GM12878 (cell line): ENCODE results near the gene ACTR2. TPM values are rescaled to one million over a fixed set of nuclear protein-coding genes. Genes with fewer than 3 reads are reported as not detected.

Experiments used
- ATAC-seq: fragments of 200-7000 bp; cut with Tn5 transposase; 3 replicates; pipeline ENCODE4 v1.9.1; 2020; ENCODE audit warnings: mild to moderate bottlenecking, moderate library complexity
- BruUV-seq: library from RNA; stranded (reverse); fragments of 400-500 nt; replicated peaks from 2 replicates; lab custom pipeline; 2021; lab: Mats Ljungman, UMichigan
- CTCF ChIA-PET: fragments of 300-600 bp; sonication (Branson Sonifier 250); formaldehyde crosslinking; extraction: SDS; loops from one replicate; lab custom pipeline; 2021; ENCODE audit warnings: inconsistent platforms; lab: Yijun Ruan, JAX
- POLR2A ChIA-PET: fragments of 350-600 bp; formaldehyde crosslinking; extraction: SDS; loops from one replicate; lab custom pipeline; 2021; ENCODE audit warnings: inconsistent platforms; lab: Charles Lee
- RAD21 ChIA-PET: fragments of 300-600 bp; sonication (Branson Sonifier 250); formaldehyde crosslinking; loops from one replicate; lab custom pipeline; 2023; ENCODE audit warnings: antibody characterized with exemption; ENCODE audit not compliant: unreplicated experiment; lab: Charles Lee
- SMC1A ChIA-PET: fragments of 300-600 bp; sonication (Branson Sonifier 250); formaldehyde crosslinking; loops from one replicate; lab custom pipeline; 2023; ENCODE audit not compliant: unreplicated experiment, uncharacterized antibody; lab: Charles Lee
- DNase-seq: peaks from one replicate; pipeline ENCODE4 v3.0.0-alpha.2; 2011; ENCODE audit warnings: low read depth, low spot score
- FAIRE-seq: peaks from 3 replicates; lab custom pipeline; 2011; peaks lifted over from hg19 to GRCh38; lab: Jason Lieb, UNC
- H2AFZ ChIP-seq: 2 replicates; pipeline ENCODE4 v1.6.0; 2011; ENCODE audit warnings: low read depth, low read length, control low read depth; ENCODE audit not compliant: control insufficient read depth
- H3K27ac ChIP-seq: 2 replicates; pipeline ENCODE4 v1.5.1; 2011; ENCODE audit warnings: control low read depth; ENCODE audit not compliant: control insufficient read depth, insufficient read depth
- H3K27me3 ChIP-seq, 2 experiments: replicated peaks in 1 of 2; 2 replicates each; pipeline versions ENCODE4 v1.6.0 to v1.6.1; 2011; ENCODE audit warnings: low read length in 1 of 2; ENCODE audit not compliant: control insufficient read depth in 2 of 2, insufficient read depth in 2 of 2
- H3K36me3 ChIP-seq, 2 experiments: 2 replicates each; pipeline ENCODE4 v1.5.1; 2011; ENCODE audit warnings: low read length in 1 of 2; ENCODE audit not compliant: control insufficient read depth in 2 of 2, insufficient read depth in 2 of 2
- H3K4me1 ChIP-seq: 2 replicates; pipeline ENCODE4 v1.6.1; 2011; ENCODE audit warnings: mild to moderate bottlenecking, low read length, moderate library complexity, mixed read lengths; ENCODE audit not compliant: control insufficient read depth, insufficient read depth
- H3K4me2 ChIP-seq: 2 replicates; pipeline ENCODE4 v1.6.0; 2011; ENCODE audit warnings: control low read depth; ENCODE audit not compliant: control insufficient read depth, insufficient read depth
- H3K4me3 ChIP-seq: fragments of 200-600 bp; sonication (generic); 2 replicates; pipeline ENCODE4 v1.5.1; 2016
- H3K79me2 ChIP-seq: 2 replicates; pipeline ENCODE4 v1.6.0; 2011; ENCODE audit warnings: low read length; ENCODE audit not compliant: control insufficient read depth, insufficient read depth
- H3K9ac ChIP-seq: 2 replicates; pipeline ENCODE4 v1.8.0; 2011; ENCODE audit warnings: low read length, control low read depth, mixed read lengths; ENCODE audit not compliant: control insufficient read depth, insufficient read depth
- H3K9me3 ChIP-seq: replicated peaks from 3 replicates; pipeline ENCODE4 v1.5.1; 2011; ENCODE audit warnings: mild to moderate bottlenecking, low read length; ENCODE audit not compliant: control insufficient read depth, insufficient read depth
- H4K20me1 ChIP-seq: 2 replicates; pipeline ENCODE4 v1.6.0; 2011; ENCODE audit not compliant: control insufficient read depth, insufficient read depth
- CHD4 ChIP-seq: fragments of 200-600 bp; sonication (generic); IDR thresholded peaks from 2 replicates; pipeline ENCODE4 v1.6.1; 2016; ENCODE audit warnings: mild to moderate bottlenecking
- ETV6 ChIP-seq, 2 experiments: fragments of 450-650 bp in 1 of 2; IDR thresholded peaks in 1 of 2; conservative IDR thresholded peaks in 1 of 2; 2 replicates each; pipeline ENCODE4 v1.6.1; 2014; ENCODE audit warnings: antibody characterized with exemption in 1 of 2, borderline replicate concordance in 1 of 2, low read depth in 1 of 2, mild to moderate bottlenecking in 1 of 2, moderate library complexity in 1 of 2
- MTA3 ChIP-seq: IDR thresholded peaks from 2 replicates; pipeline ENCODE4 v1.6.1; 2012; ENCODE audit warnings: low read length, inconsistent platforms, borderline replicate concordance
- NR2C2 ChIP-seq: IDR thresholded peaks from 2 replicates; pipeline ENCODE4 v1.6.1; 2011; ENCODE audit warnings: borderline replicate concordance, low read depth; ENCODE audit not compliant: control insufficient read depth, insufficient read length
- PML ChIP-seq: IDR thresholded peaks from 2 replicates; pipeline ENCODE4 v1.6.1; 2012; ENCODE audit warnings: low read length, inconsistent platforms
- ZBTB11 ChIP-seq: fragments of 450-650 bp; formaldehyde crosslinking; IDR thresholded peaks from 2 replicates; pipeline ENCODE4 v1.5.0; 2022; ENCODE audit warnings: mild to moderate bottlenecking, missing genetic modification characterization
- WGBS: methylation state at CpG from one replicate; pipeline ENCODE4 v1.1.6; 2016; ENCODE audit warnings: low lambda C conversion rate; ENCODE audit not compliant: insufficient replicate concordance, insufficient coverage; ENCODE audit errors: missing lambda C conversion rate; 5-methylcytosine and 5-hydroxymethylcytosine counted together
- in situ Hi-C: fragments of 300-500 bp; cut with MboI; formaldehyde crosslinking; loops from 9 replicates; pipeline ENCODE4 v1.14.3; 2018; ENCODE audit warnings: mixed read lengths
- intact Hi-C: fragments of 100-400 bp; cut with micrococcal nuclease; formaldehyde crosslinking; loops from one replicate; pipeline ENCODE4 v1.14.2; 2022; ENCODE audit not compliant: unreplicated experiment
- polyA plus RNA-seq, 11 experiments: library from polyadenylated mRNA; depleted of rRNA in 4 of 11; unstranded in 6 of 11; stranded (reverse) in 5 of 11; fragments of >200 nt; fragmentation: Nextera tagmentation in 4 of 11; fragmentation: Illumina TruSeq in 1 of 11; extraction: Ambion mirVana in 4 of 11; extraction: Trizol in 1 of 11; gene quantifications; 1 replicate in 1 of 11; 2 replicates in 10 of 11; pipeline versions ENCODE4 v1.2.1 to v1.2.3, GENCODE V29; 2011 to 2016; ENCODE audit warnings: inconsistent platforms in 2 of 11, missing spikeins in 2 of 11, low read depth in 1 of 11
- total RNA-seq, 4 experiments: library from RNA; depleted of rRNA in 3 of 4; stranded (reverse); fragments of >200 nt in 3 of 4; fragmentation: Illumina TruSeq in 1 of 4; extraction: Trizol in 1 of 4; gene quantifications; 2 replicates each; pipeline versions ENCODE4 v1.2.1 to v1.2.3, GENCODE V29; 2013 to 2021
- TF ChIP-seq, protein P1 (sequence below): fragments of 450-650 bp; conservative IDR thresholded peaks from 2 replicates; pipeline ENCODE4 v1.6.1; 2017; ENCODE audit warnings: mild to moderate bottlenecking, moderate library complexity

ACTR2 gene
- total and polyA plus RNA-seq, 10 of the 15 experiments (the other 5 are each of a cell fraction or from before 2014, with no cell fraction given), result 94.2 to 401 (median 195) TPM

DNA sequence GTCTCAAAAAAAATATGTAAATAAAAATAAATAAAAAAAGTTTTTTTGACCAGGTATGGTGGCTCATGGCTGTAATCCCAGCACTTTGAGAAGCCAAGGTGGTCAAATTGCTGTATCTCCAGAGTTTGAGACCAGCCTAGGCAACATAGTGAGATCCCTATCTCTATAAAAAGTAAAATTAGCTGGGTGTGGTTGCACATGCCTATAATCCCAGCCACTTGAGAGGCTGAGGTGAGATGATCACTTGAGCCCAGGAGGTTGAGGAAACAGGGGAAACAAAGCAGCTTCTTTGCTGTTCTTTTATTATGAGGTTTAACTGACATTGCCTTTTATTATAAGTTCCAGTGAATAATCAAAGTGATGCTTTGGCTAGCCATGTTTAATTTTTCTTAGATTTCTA is 25.0 kb downstream of the ACTR2 start (continued):
- TF ChIP-seq, protein P1, sequence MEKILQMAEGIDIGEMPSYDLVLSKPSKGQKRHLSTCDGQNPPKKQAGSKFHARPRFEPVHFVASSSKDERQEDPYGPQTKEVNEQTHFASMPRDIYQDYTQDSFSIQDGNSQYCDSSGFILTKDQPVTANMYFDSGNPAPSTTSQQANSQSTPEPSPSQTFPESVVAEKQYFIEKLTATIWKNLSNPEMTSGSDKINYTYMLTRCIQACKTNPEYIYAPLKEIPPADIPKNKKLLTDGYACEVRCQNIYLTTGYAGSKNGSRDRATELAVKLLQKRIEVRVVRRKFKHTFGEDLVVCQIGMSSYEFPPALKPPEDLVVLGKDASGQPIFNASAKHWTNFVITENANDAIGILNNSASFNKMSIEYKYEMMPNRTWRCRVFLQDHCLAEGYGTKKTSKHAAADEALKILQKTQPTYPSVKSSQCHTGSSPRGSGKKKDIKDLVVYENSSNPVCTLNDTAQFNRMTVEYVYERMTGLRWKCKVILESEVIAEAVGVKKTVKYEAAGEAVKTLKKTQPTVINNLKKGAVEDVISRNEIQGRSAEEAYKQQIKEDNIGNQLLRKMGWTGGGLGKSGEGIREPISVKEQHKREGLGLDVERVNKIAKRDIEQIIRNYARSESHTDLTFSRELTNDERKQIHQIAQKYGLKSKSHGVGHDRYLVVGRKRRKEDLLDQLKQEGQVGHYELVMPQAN, result no peak
- TF ChIP-seq PML (no peak), ZBTB11 (no peak), NR2C2 (no peak), ETV6 (conservative IDR thresholded peaks at IDR 0.05 in 1 of 2, IDR thresholded peaks at IDR 0.05 in 1 of 2; ENCODE audit: borderline replicate concordance in 1 of 2, low read depth in 1 of 2) (no peak), MTA3 (no peak)

DNA sequence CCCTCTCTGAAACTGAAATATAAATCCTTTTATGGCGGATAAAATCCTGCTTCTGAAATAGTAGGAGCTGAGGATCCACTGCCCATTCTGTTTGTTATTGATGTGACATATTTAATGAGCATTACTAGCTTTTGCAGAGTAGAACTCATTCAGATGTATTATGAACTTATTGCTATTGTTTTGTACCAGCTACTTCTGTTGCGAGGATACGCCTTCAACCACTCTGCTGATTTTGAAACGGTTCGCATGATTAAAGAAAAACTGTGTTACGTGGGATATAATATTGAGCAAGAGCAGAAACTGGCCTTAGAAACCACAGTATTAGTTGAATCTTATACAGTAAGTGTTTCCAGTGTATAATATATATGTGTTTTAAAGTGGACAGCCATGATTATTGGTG is 27.7 kb downstream of the ACTR2 start:
- FAIRE-seq (no peak), DNase-seq (no peak), ATAC-seq (no peak)
- in situ Hi-C loops (no loop called here), intact Hi-C loops (no loop called here)
- no TSS peak for BruUV-seq
- no peaks in the 10 kb centered on the region for H4K20me1 ChIP-seq
- H3K27ac ChIP-seq, result no peak overlapping the region
- ChIA-PET SMC1A (interaction anchor here (0.6 to 0.7 kb wide), 2 partner anchors 86 to 185 kb away, joined by 3 read pairs; no protein-coding TSS in a partner anchor), CTCF (interaction anchor here (0.9 to 1.0 kb wide), 2 partner anchors 10 to 191 kb away, joined by 3 to 5 read pairs; no protein-coding TSS in a partner anchor), POLR2A (no interaction called here), RAD21 (interaction anchor here (0.9 kb wide), 1 partner anchor 55 kb away, joined by 3 read pairs; no protein-coding TSS in a partner anchor)
- no peaks in the 10 kb centered on the region for H3K9me3 ChIP-seq
- H3K27me3 ChIP-seq, result no peaks in the 10 kb centered on the region
- TF ChIP-seq CHD4, result no peak
- H3K4me1 ChIP-seq, result no peaks in the 10 kb centered on the region
- H2AFZ ChIP-seq, result no peak overlapping the region
- H3K4me3 ChIP-seq, result no peak overlapping the region
- no peak overlapping the region for H3K4me2 ChIP-seq
- H3K79me2 ChIP-seq, result peaks cover 4% of the 10 kb centered on the region
- peaks cover 2 to 26% of the 10 kb centered on the region in 2 experiments; a peak in 3 of 4 replicates for H3K36me3 ChIP-seq
- WGBS, result 98% methylated on average over 6 of the region's 6 CpGs
- H3K9ac ChIP-seq, result no peak overlapping the region
